Loucy (cell line): Measurements from ENCODE around the gene PHF13.

ENCODE experiments used
- H2AFZ ChIP-seq: fragments of 200-600 bp; sonication (generic); 2 replicates; pipeline ENCODE4 v1.6.0; 2016; ENCODE audit warnings: antibody characterized with exemption, mild to moderate bottlenecking, low read length, moderate library complexity
- H3F3A ChIP-seq: fragments of 200-600 bp; 2 replicates; pipeline ENCODE4 v1.6.0; 2016; ENCODE audit warnings: antibody characterized with exemption, low read depth, mild to moderate bottlenecking
- H3K27me3 ChIP-seq: fragments of 200-600 bp; sonication (generic); 2 replicates; pipeline ENCODE4 v1.6.1; 2014; ENCODE audit warnings: low read length, mild to moderate bottlenecking; ENCODE audit not compliant: insufficient read depth, poor library complexity, severe bottlenecking
- H3K36me3 ChIP-seq: fragments of 200-600 bp; sonication (generic); 2 replicates; pipeline ENCODE4 v1.6.1; 2016; ENCODE audit warnings: low read length; ENCODE audit not compliant: insufficient read depth
- H3K4me1 ChIP-seq: fragments of 200-600 bp; sonication (generic); 2 replicates; pipeline ENCODE4 v1.5.1; 2014; ENCODE audit warnings: low read length, mild to moderate bottlenecking; ENCODE audit not compliant: insufficient read depth, poor library complexity, severe bottlenecking
- H3K4me2 ChIP-seq: fragments of 200-600 bp; sonication (generic); 2 replicates; pipeline ENCODE4 v1.6.0; 2014; ENCODE audit warnings: antibody characterized with exemption, low read length, low read depth, mild to moderate bottlenecking; ENCODE audit not compliant: poor library complexity, severe bottlenecking
- H3K4me3 ChIP-seq: fragments of 200-600 bp; sonication (generic); 2 replicates; pipeline ENCODE4 v1.5.1; 2014; ENCODE audit warnings: low read length, mild to moderate bottlenecking, mixed read lengths; ENCODE audit not compliant: poor library complexity, severe bottlenecking
- H3K79me2 ChIP-seq: fragments of 200-600 bp; sonication (generic); 2 replicates; pipeline ENCODE4 v1.6.1; 2014; ENCODE audit warnings: low read length; ENCODE audit not compliant: insufficient read depth
- H3K9ac ChIP-seq: fragments of 200-600 bp; sonication (generic); 2 replicates; pipeline ENCODE4 v1.6.0; 2014; ENCODE audit warnings: mild to moderate bottlenecking, low read depth, low read length, moderate library complexity; ENCODE audit not compliant: poor library complexity, severe bottlenecking
- H3K9me2 ChIP-seq: fragments of 200-600 bp; sonication (generic); replicated peaks from 2 replicates; pipeline ENCODE4 v1.6.1; 2016; ENCODE audit warnings: low read depth, low read length, mixed read lengths
- H3K9me3 ChIP-seq: fragments of 200-600 bp; sonication (generic); 2 replicates; pipeline ENCODE4 v1.6.1; 2014; ENCODE audit warnings: mild to moderate bottlenecking, antibody characterized with exemption, low read length, low read depth; ENCODE audit not compliant: insufficient read depth
- H4K20me1 ChIP-seq: fragments of 200-600 bp; sonication (generic); 2 replicates; pipeline ENCODE4 v1.6.0; 2014; ENCODE audit warnings: antibody characterized with exemption, low read length, mild to moderate bottlenecking; ENCODE audit not compliant: insufficient read depth, poor library complexity, severe bottlenecking
- CTCF ChIP-seq: fragments of 200-600 bp; sonication (generic); conservative IDR thresholded peaks from 2 replicates; pipeline ENCODE4 v1.5.1; 2014; ENCODE audit warnings: mild to moderate bottlenecking, antibody characterized with exemption, low read length
- EZH2phosphoT487 ChIP-seq: fragments of 200-600 bp; IDR thresholded peaks from 2 replicates; pipeline ENCODE4 v1.6.1; 2018; ENCODE audit warnings: antibody characterized with exemption, mild to moderate bottlenecking, moderate library complexity, borderline replicate concordance

PHF13 gene

DNA sequence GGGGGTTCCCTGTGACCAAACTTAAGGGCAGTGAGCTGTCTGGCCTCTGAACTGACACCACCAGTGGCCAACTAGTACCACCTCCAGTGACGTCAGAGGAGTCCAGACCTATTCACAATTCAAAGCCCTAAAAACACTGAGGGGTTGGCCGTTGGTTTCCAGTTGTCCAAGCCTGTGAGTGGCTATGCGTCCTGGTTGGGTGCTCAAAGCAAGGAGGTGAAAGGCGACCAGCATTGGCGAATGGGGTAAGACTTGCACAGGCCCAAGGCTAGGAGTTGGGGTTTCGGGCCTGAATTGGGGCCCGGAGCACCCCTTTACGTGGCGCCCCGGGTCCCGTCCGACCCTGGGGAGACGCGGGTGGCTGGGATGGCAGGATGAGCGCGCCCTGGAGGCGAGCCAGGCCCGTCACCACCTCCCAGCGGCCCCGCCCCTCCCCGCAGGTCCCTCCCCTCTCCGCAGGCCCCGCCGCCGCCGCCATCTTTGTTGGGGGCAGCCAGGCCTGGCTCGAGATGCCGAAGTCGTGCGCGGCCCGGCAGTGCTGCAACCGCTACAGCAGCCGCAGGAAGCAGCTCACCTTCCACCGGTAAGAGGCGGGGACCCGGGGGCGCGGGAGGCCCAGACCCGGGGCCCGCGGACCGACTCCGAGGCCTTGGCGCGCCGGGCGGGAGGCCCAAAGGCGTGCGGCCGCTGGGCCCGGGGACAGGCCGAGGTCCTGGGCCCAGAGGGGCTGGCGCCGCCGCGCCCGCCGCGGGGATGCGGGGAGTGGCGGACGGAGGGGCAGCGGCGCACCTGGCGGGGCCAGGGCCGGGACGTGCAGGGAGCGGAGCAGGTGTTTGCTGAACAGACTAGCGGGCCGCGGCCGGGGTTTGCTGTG is 11.4 kb downstream of the PHF13 start, which contains the start of gene THAP3:
Gene THAP3, plus strand, starts transcription at position 159 of the 874 bp plus-strand sequence. Its CDS starts 351 bp downstream, at position 510.
- Histone ChIP-seq H3K79me2 (peaks cover 63% of the 10 kb centered on the region), H3F3A (peaks cover 3% of the 10 kb centered on the region; the same call in 1 of the 2 replicates), H3K27me3 (no peaks in the 10 kb centered on the region), H3K9me2 (no peaks in the 10 kb centered on the region), H3K4me2 (peak within 1 kb of the TSS; percentile 96), H3K9ac (peak within 1 kb of the TSS; percentile 88), H3K36me3 (peaks cover 44% of the 10 kb centered on the region; the same call in 1 of the 2 replicates), H2AFZ (peak within 1 kb of the TSS; percentile 37; the same call in 1 of the 2 replicates), H3K9me3 (no peaks in the 10 kb centered on the region), H4K20me1 (peaks cover 15% of the 10 kb centered on the region), H3K4me3 (peak within 1 kb of the TSS; percentile 89), H3K4me1 (peaks cover 22% of the 10 kb centered on the region)
- TF ChIP-seq CTCF: peak; percentile 26; the same call in 1 of the 2 replicates
- TF ChIP-seq EZH2phosphoT487: no peak

GRCh38 chr1:6625584-6626149 is 12.1 kb downstream of the PHF13 start:
- Histone ChIP-seq H3K4me2 (peak overlapping the region; percentile 96), H3K79me2 (peaks cover 59% of the 10 kb centered on the region), H3K9me2 (no peaks in the 10 kb centered on the region), H3K4me3 (peak overlapping the region; percentile 89), H3K9me3 (no peaks in the 10 kb centered on the region), H3K9ac (peak overlapping the region; percentile 88), H3K36me3 (peaks cover 39% of the 10 kb centered on the region; the same call in 1 of the 2 replicates), H3F3A (peaks cover 3% of the 10 kb centered on the region; the same call in 1 of the 2 replicates), H3K27me3 (no peaks in the 10 kb centered on the region), H4K20me1 (peaks cover 15% of the 10 kb centered on the region), H3K4me1 (peaks cover 22% of the 10 kb centered on the region), H2AFZ (peak overlapping the region; percentile 37; the same call in 1 of the 2 replicates)
- TF ChIP-seq EZH2phosphoT487: no peak
- TF ChIP-seq CTCF: no peak

DNA sequence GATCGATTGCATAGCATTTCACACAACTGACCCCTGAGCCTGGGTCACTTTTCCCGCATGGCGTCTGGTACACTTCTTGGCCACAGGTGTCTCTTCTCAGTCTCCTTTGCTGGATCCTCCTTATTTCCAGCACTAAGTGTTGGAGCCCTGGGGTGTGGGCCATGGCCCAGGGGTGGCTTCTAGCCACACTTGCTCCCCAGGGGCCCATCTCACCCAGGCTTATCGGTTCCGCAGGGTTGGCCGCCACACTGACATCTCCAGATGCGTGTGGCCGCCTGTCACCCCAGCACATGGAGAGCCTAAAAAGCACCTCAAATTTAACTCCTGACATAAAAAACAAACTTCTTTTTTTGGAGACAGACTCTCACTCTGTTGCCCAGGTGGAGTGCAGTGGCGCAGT is 13.5 kb downstream of the PHF13 start:
- Histone ChIP-seq H3K4me1 (peaks cover 22% of the 10 kb centered on the region), H3K79me2 (peaks cover 51% of the 10 kb centered on the region), H4K20me1 (peaks cover 15% of the 10 kb centered on the region), H3K9me3 (no peaks in the 10 kb centered on the region), H3K9ac (peak overlapping the region; percentile 19), H3K27me3 (no peaks in the 10 kb centered on the region), H3K9me2 (no peaks in the 10 kb centered on the region), H2AFZ (no peak overlapping the region), H3K36me3 (peaks cover 30% of the 10 kb centered on the region; the same call in 1 of the 2 replicates), H3K4me3 (peak overlapping the region; percentile 9), H3K4me2 (peak overlapping the region; percentile 96), H3F3A (peaks cover 3% of the 10 kb centered on the region; the same call in 1 of the 2 replicates)
- no peak for TF ChIP-seq EZH2phosphoT487
- no peak for TF ChIP-seq CTCF
